Mucosa of descending colon (tissue), 3 donors: ENCODE results near the gene RALGAPA1. TPM values are rescaled to one million over a fixed set of nuclear protein-coding genes. Genes with fewer than 3 reads are reported as not detected.
A peak's percentile ranks its signal among the peaks of the same experiment; 100 is the strongest.
"Not testable (repeated sequence)": the region's sequence is repeated elsewhere in the genome, so short reads cannot be mapped to it uniquely, and the experiment has no call there.

Experiments used
- ATAC-seq: fragments of 200-7000 bp; cut with Tn5 transposase; one replicate; pipeline ENCODE4 v1.9.1; 2020; ENCODE audit warnings: mild to moderate bottlenecking, moderate library complexity
- DNase-seq, 3 donors: peaks; one replicate each; pipeline ENCODE4 v3.0.0-alpha.2; 2020
- H3K36me3 ChIP-seq: fragments of 200-600 bp; one replicate; pipeline ENCODE4 v1.8.0; 2021; ENCODE audit warnings: low read depth, mild to moderate bottlenecking
- H3K4me1 ChIP-seq: fragments of 200-600 bp; one replicate; pipeline ENCODE4 v1.8.0; 2021; ENCODE audit warnings: low read depth, mild to moderate bottlenecking
- H3K4me3 ChIP-seq: fragments of 200-600 bp; one replicate; pipeline ENCODE4 v1.8.0; 2021; ENCODE audit warnings: mild to moderate bottlenecking
- H3K9me3 ChIP-seq: fragments of 200-600 bp; one replicate; pipeline ENCODE4 v1.8.0; 2021; ENCODE audit warnings: mild to moderate bottlenecking
- CTCF ChIP-seq: fragments of 200-600 bp; IDR thresholded peaks from one replicate; pipeline ENCODE4 v1.8.0; 2022; ENCODE audit warnings: antibody characterized with exemption, mild to moderate bottlenecking
- intact Hi-C, 2 donors: fragments of 100-400 bp; cut with DNase I in 1 of 2; cut with micrococcal nuclease in 1 of 2; formaldehyde crosslinking; loops; one replicate each; pipeline versions ENCODE4 v1.11.0 to v1.11.1; 2022; cut with DNase I, micrococcal nuclease
- total RNA-seq, 3 donors: library from RNA; stranded (reverse); fragmentation: NEBNext Ultra II Directional in 2 of 3; extraction: Animal tissue kit (Norgen Biotek cat#: 25700) in 2 of 3; gene quantifications; one replicate each; pipeline versions ENCODE4 v1.2.1 to v1.2.4, GENCODE V29; 2021 to 2023
- donor health status: DM: no; HTN: no; CAD: no; lungs with moderate emphysema.
- donor health status: DM: no; HTN: no; CAD: no.
- donor health status: DM: no; HTN: yes; CAD: no.

The RALGAPA1 gene
- total RNA-seq, 3 donors from 2014 or later, result 64.4 to 92.1 (median 90.6) TPM

GRCh38 chr14:35688126-35688826, 120.8 kb downstream of the RALGAPA1 start:
- H3K4me1 ChIP-seq, result no peaks in the 10 kb centered on the region
- DNase-seq (no peak), ATAC-seq (no peak)
- H3K36me3 ChIP-seq, result no peaks in the 10 kb centered on the region
- intact Hi-C loops, result no loop called here
- no peak overlapping the region for H3K4me3 ChIP-seq
- H3K9me3 ChIP-seq, result no peaks in the 10 kb centered on the region
- TF ChIP-seq CTCF, result no peak

- peak; percentile 32 for TF ChIP-seq CTCF
- Histone ChIP-seq H3K4me1 (no peaks in the 10 kb centered on the region), H3K9me3 (no peaks in the 10 kb centered on the region), H3K36me3 (no peaks in the 10 kb centered on the region), H3K4me3 (no peak overlapping the region)
- intact Hi-C loops, result no loop called here
- ATAC-seq (peak; percentile 71), DNase-seq (peak in 1 of 3 donors; percentile 62)
Measured at GRCh38 chr14:35687335-35687939, 121.7 kb downstream of the RALGAPA1 start.

- H3K9me3 ChIP-seq, H3K4me1 ChIP-seq, ATAC-seq, H3K4me3 ChIP-seq, intact Hi-C loops, H3K36me3 ChIP-seq, DNase-seq: not testable (repeated sequence)
Measured at GRCh38 chr14:35683688-35684087, 125.4 kb downstream of the RALGAPA1 start.

GRCh38 chr14:35682802-35683201, 126.3 kb downstream of the RALGAPA1 start:
- Histone ChIP-seq H3K4me3 (no peak overlapping the region), H3K36me3 (no peaks in the 10 kb centered on the region), H3K9me3 (no peaks in the 10 kb centered on the region), H3K4me1 (no peaks in the 10 kb centered on the region)
- no peak for TF ChIP-seq CTCF
- intact Hi-C loops, result no loop called here
- ATAC-seq (no peak), DNase-seq (no peak)

- no peaks in the 10 kb centered on the region for H3K36me3 ChIP-seq
- intact Hi-C loops, result no loop called here
- DNase-seq, result no peak
- TF ChIP-seq CTCF, result no peak
- ATAC-seq, result no peak
- H3K9me3 ChIP-seq, result no peaks in the 10 kb centered on the region
- H3K4me1 ChIP-seq, result no peaks in the 10 kb centered on the region
- no peak overlapping the region for H3K4me3 ChIP-seq
Measured at GRCh38 chr14:35678403-35679028, 130.6 kb downstream of the RALGAPA1 start.

GRCh38 chr14:35669782-35670181, 139.3 kb downstream of the RALGAPA1 start:
- Histone ChIP-seq H3K9me3 (no peaks in the 10 kb centered on the region), H3K36me3 (no peaks in the 10 kb centered on the region), H3K4me1 (no peaks in the 10 kb centered on the region), H3K4me3 (no peak overlapping the region)
- ATAC-seq (peak; percentile 97), DNase-seq (no peak)
- intact Hi-C loops, result no loop called here
- TF ChIP-seq CTCF, result no peak
